ENCODE data around the gene HSPA1A. TPM values are rescaled to one million over a fixed set of nuclear protein-coding genes. Genes with fewer than 3 reads are reported as not detected.

Gene HSPA1A
- total and polyA plus RNA-seq, 9 of the 15 experiments (the other 6 are each of a cell fraction or from before 2014, with no cell fraction given) = 2.2 to 273 (median 107) TPM

- TF ChIP-seq NR3C1 (CRISPR knock-in tag; IDR thresholded peaks at IDR 0.05) = no peak
Observed at GRCh38 chr6:31781244-31782125, 33.9 kb upstream of the HSPA1A start (continued).

GRCh38 chr6:31782126-31782855 is 33.1 kb upstream of the HSPA1A start:
- H3K27me3 ChIP-seq (ENCODE audit: control insufficient read depth in 2 of 2, insufficient read depth in 2 of 2, low read length in 2 of 2) = no peaks in the 10 kb centered on the region
- POLR2A ChIA-PET = interaction anchor here (0.9 to 5.5 kb wide), 3 partner anchors 8 to 48 kb away, joined by 3 to 47 read pairs (median 3); no protein-coding TSS in a partner anchor
- in situ Hi-C loops (cut with MboI) (no loop called here), intact Hi-C loops (cut with micrococcal nuclease) (no loop called here)
- no peak overlapping the region for H3K4me2 ChIP-seq (ENCODE audit: insufficient read depth, low read length)
- H3K9me1 ChIP-seq (ENCODE audit: control insufficient read depth, insufficient read depth, low read length) = no peaks in the 10 kb centered on the region
- FAIRE-seq (no peak), ATAC-seq (no peak), DNase-seq (ENCODE audit: extremely low read depth in 1 of 4, low spot score in 3 of 4) (no peak)
- H3K4me1 ChIP-seq (replicated peaks in 1 of 2; ENCODE audit: control insufficient read depth in 2 of 2, insufficient read depth in 2 of 2, low read length in 2 of 2) = peaks cover 12 to 50% of the 10 kb centered on the region in 2 experiments
- BruUV-seq (replicated peaks) = TSS peak; percentile 35
- WGBS (ENCODE audit: insufficient coverage, low coverage, missing lambda C conversion rate) = 94% methylated on average over 32 of the region's 32 CpGs
- CTCF ChIA-PET (ENCODE audit: low intra/inter-chr PET ratio) = no interaction called here
- H3K79me2 ChIP-seq (ENCODE audit: control insufficient read depth, insufficient read depth, low read length) = no peaks in the 10 kb centered on the region
- H3K36me3 ChIP-seq (ENCODE audit: control insufficient read depth, insufficient read depth, low read length) = peaks cover 98% of the 10 kb centered on the region; the same call in 2 of the 3 replicates
- no peak overlapping the region for H3K27ac ChIP-seq (ENCODE audit: extremely low read depth, low read depth, low read length)
- no peak overlapping the region for H3K4me3 ChIP-seq
- peak overlapping the region in 1 of 2 experiments; percentile 40; a peak in 1 of 4 replicates for H3K9ac ChIP-seq (ENCODE audit: insufficient read depth in 1 of 2, low read depth in 2 of 2, low read length in 2 of 2)
- no peak overlapping the region for H2AFZ ChIP-seq (ENCODE audit: low read depth, low read length)
- no peaks in the 10 kb centered on the region for H4K20me1 ChIP-seq (replicated peaks; ENCODE audit: control insufficient read depth, insufficient read depth, low read length)
- H3K9me3 ChIP-seq (replicated peaks; ENCODE audit: control insufficient read depth, insufficient read depth, low read depth, low read length) = no peaks in the 10 kb centered on the region
- TF ChIP-seq MAFG (tag; conservative IDR thresholded peaks at IDR 0.05) (no peak), RBFOX2 (IDR thresholded peaks at IDR 0.05; ENCODE audit: low read depth, low read length) (peak; percentile 75), ZNF184 (CRISPR knock-in tag; IDR thresholded peaks at IDR 0.05) (0 out of 2 replicates have a peak, but pooled peaks have one; percentile 7), POLR2A (conservative IDR thresholded peaks at IDR 0.05) (peak; percentile 46), MAZ (CRISPR knock-in tag; conservative IDR thresholded peaks at IDR 0.05 in 1 of 2, IDR thresholded peaks at IDR 0.05 in 1 of 2) (0 out of 4 replicates have a peak, but pooled peaks of 1 of the 2 experiments have one; percentile 25), KHSRP (IDR thresholded peaks at IDR 0.05) (no peak), ZNF253 (CRISPR knock-in tag; conservative IDR thresholded peaks at IDR 0.05) (no peak), ZC3H4 (CRISPR knock-in tag; IDR thresholded peaks at IDR 0.05; ENCODE audit: borderline replicate concordance) (peak; percentile 74; the same call in 1 of the 2 replicates), TCF7L2 (IDR thresholded peaks at IDR 0.05; ENCODE audit: low read depth, low read length) (no peak), MYNN (IDR thresholded peaks at IDR 0.05) (0 out of 2 replicates have a peak, but pooled peaks have one; percentile 29), MYNN (CRISPR knock-in tag; IDR thresholded peaks at IDR 0.05) (no peak), RBM22 (IDR thresholded peaks at IDR 0.05; ENCODE audit: low read depth, low read length, poor library complexity, severe bottlenecking) (peak; percentile 30), ZNF431 (CRISPR knock-in tag; IDR thresholded peaks at IDR 0.05) (peak; percentile 54; the same call in 1 of the 2 replicates), FIP1L1 (IDR thresholded peaks at IDR 0.05; ENCODE audit: low read depth, low read length, poor library complexity, severe bottlenecking) (peak; percentile 55), POLR2G (IDR thresholded peaks at IDR 0.05; ENCODE audit: low read depth, low read length) (peak; percentile 73), FOXP4 (CRISPR knock-in tag; IDR thresholded peaks at IDR 0.05; ENCODE audit: borderline replicate concordance) (peak; percentile 57; the same call in 1 of the 2 replicates)
